RPMI7951 (cell line): ENCODE results near the gene HTR1A. TPM values are rescaled to one million over a fixed set of nuclear protein-coding genes. Genes with fewer than 3 reads are reported as not detected.

ENCODE experiments used
- total RNA-seq: library from RNA; depleted of rRNA; stranded (reverse); fragments of >200 nt; shearing (Covaris generic); gene quantifications from 2 replicates; pipeline ENCODE4 v1.2.3, GENCODE V29; 2014; rRNA removed

The HTR1A gene
- total RNA-seq, 1 experiment from 2014 or later, result not detected

Other genes with a start within 250 kb of the HTR1A start
- under 0.01 and 0.10 TPM in 2 replicates for gene RNF180, start 203.4 kb upstream of the HTR1A start, total RNA-seq